Esophagus squamous epithelium (tissue), 5 donors: ENCODE results near the gene PRPF38B. TPM values are rescaled to one million over a fixed set of nuclear protein-coding genes. Genes with fewer than 3 reads are reported as not detected.
"Not testable (repeated sequence)": the region's sequence is repeated elsewhere in the genome, so short reads cannot be mapped to it uniquely, and the experiment has no call there.

ENCODE experiments used
- DNase-seq: peaks from one replicate; lab custom pipeline; 2025; lab: John Stamatoyannopoulos, UW
- H3K27ac ChIP-seq, 4 donors: fragments of 200-600 bp; sonication (generic); one replicate each; pipeline ENCODE4 v1.5.1; 2016 to 2019; ENCODE audit warnings: mild to moderate bottlenecking in 1 of 4
- H3K27me3 ChIP-seq, 4 donors: fragments of 200-600 bp; sonication (generic); 1 replicate in 3 of 4; 2 replicates in 1 of 4; pipeline versions ENCODE4 v1.5.1 to v1.6.0; 2017 to 2021; ENCODE audit warnings: antibody characterized with exemption in 1 of 4
- H3K36me3 ChIP-seq, 3 donors: fragments of 200-600 bp; sonication (generic); one replicate each; pipeline ENCODE4 v1.5.1; 2016 to 2019
- H3K4me1 ChIP-seq, 3 donors: fragments of 200-600 bp; sonication (generic); one replicate each; pipeline ENCODE4 v1.5.1; 2017 to 2019
- H3K4me3 ChIP-seq, 4 donors: fragments of 200-600 bp; sonication (generic); 1 replicate in 3 of 4; 2 replicates in 1 of 4; pipeline ENCODE4 v1.5.1; 2016 to 2019; ENCODE audit warnings: mild to moderate bottlenecking in 2 of 4, moderate library complexity in 1 of 4
- H3K9me3 ChIP-seq, 3 donors: fragments of 200-600 bp; sonication (generic); one replicate each; pipeline ENCODE4 v1.5.1; 2016 to 2019
- CTCF ChIP-seq, 6 experiments: fragments of 450-650 bp in 4 of 6; fragments of 200-600 bp in 2 of 6; sonication (generic) in 2 of 6; IDR thresholded peaks; one replicate each; pipeline ENCODE4 v1.5.1; 2016 to 2019; ENCODE audit warnings: antibody characterized with exemption in 6 of 6, mild to moderate bottlenecking in 4 of 6, moderate library complexity in 4 of 6
- POLR2A ChIP-seq, 4 donors: fragments of 450-650 bp; IDR thresholded peaks; one replicate each; pipeline ENCODE4 v1.6.1; 2017; ENCODE audit warnings: antibody characterized with exemption in 4 of 4, mild to moderate bottlenecking in 4 of 4, moderate library complexity in 3 of 4
- WGBS, 2 donors: methylation state at CpG; one replicate each; pipeline ENCODE4 v1.1.5; 2018; 5-methylcytosine and 5-hydroxymethylcytosine counted together
- intact Hi-C: fragments of 100-400 bp; cut with DNase I; formaldehyde crosslinking; loops from one replicate; pipeline ENCODE4 v1.15.0; 2022
- total RNA-seq, 4 donors: library from RNA; depleted of rRNA; stranded (reverse); fragments of >200 nt; gene quantifications; one replicate each; pipeline ENCODE4 v1.1.0, GENCODE V29; 2016
- donor health status: DM: yes; HTN: yes; CAD: no.

The PRPF38B gene
- total RNA-seq, 4 donors from 2014 or later = 14.4 to 38.1 (median 27.2) TPM

DNA sequence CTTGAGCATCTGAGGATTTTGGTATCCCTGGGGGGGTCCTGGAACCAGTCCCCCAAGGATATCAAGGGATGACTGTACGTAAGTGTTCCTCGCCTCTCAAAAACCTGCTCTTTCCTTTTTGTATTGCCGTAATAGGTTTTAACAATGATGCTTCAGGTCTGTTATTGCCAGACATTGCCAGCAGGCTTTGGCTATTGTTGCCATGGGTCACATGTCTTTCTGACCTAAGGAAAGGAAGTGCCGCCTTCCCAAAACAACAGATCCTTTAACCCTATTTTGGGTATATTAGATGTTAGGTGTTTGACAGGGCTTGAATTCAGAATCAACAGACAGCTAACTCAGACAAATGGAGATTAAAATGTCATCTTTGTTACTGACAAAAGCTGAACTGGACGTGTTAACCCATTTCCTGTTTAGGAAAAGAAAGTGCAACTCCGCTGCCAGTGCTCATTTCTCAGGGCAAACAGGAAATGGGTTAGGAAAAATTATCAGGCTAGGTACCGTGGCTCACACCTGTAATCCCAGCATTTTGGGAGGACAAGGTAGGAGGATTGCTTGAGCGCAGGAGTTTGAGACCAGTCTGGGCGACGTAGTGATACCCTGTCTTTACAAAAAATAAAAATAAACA, 12.4 kb upstream of the PRPF38B start:
- no peaks in the 10 kb centered on the region for H3K36me3 ChIP-seq
- WGBS, 2 donors = 56 to 61% methylated on average over 10 of the region's 10 CpGs
- peaks cover 0 to 9% (median 0%) of the 10 kb centered on the region in 3 donors for H3K4me1 ChIP-seq
- TF ChIP-seq POLR2A (IDR thresholded peaks at IDR 0.05) (no peak), CTCF (IDR thresholded peaks at IDR 0.05) (no peak)
- no peak for DNase-seq
- H3K27me3 ChIP-seq = no peaks in the 10 kb centered on the region
- H3K9me3 ChIP-seq = no peaks in the 10 kb centered on the region
- H3K4me3 ChIP-seq = peak overlapping the region in 2 of 4 donors; percentile 11 to 46
- intact Hi-C loops = no loop called here
- H3K27ac ChIP-seq = peak overlapping the region in 1 of 4 donors; percentile 40

- intact Hi-C loops, H3K27me3 ChIP-seq, H3K9me3 ChIP-seq, DNase-seq, H3K4me1 ChIP-seq, H3K4me3 ChIP-seq, H3K36me3 ChIP-seq, H3K27ac ChIP-seq: not testable (repeated sequence)
- 49 to 50% methylated on average over 4 of the region's 4 CpGs for WGBS, 2 donors
Observed at GRCh38 chr1:108681701-108682100, 10.4 kb upstream of the PRPF38B start.

- no peak for DNase-seq
- 82 to 85% methylated on average over 1 of the region's 1 CpG for WGBS, 2 donors
- H3K4me1 ChIP-seq = no peaks in the 10 kb centered on the region
- no peaks in the 10 kb centered on the region for H3K27me3 ChIP-seq
- no peaks in the 10 kb centered on the region for H3K36me3 ChIP-seq
- intact Hi-C loops = no loop called here
- no peak overlapping the region for H3K27ac ChIP-seq
- no peaks in the 10 kb centered on the region for H3K9me3 ChIP-seq
- TF ChIP-seq CTCF (IDR thresholded peaks at IDR 0.05) = no peak
- no peak for TF ChIP-seq POLR2A (IDR thresholded peaks at IDR 0.05)
- no peak overlapping the region for H3K4me3 ChIP-seq
Observed at GRCh38 chr1:108685529-108685928, 6.6 kb upstream of the PRPF38B start.

GRCh38 chr1:108686614-108687313, 5.3 kb upstream of the PRPF38B start:
- H3K4me3 ChIP-seq = no peak overlapping the region
- DNase-seq = no peak
- H3K9me3 ChIP-seq = no peaks in the 10 kb centered on the region
- H3K27me3 ChIP-seq = no peaks in the 10 kb centered on the region
- TF ChIP-seq POLR2A (IDR thresholded peaks at IDR 0.05) (no peak), CTCF (IDR thresholded peaks at IDR 0.05) (no peak)
- 39 to 47% methylated on average over 2 of the region's 2 CpGs for WGBS, 2 donors
- H3K27ac ChIP-seq = no peak overlapping the region
- H3K36me3 ChIP-seq = no peaks in the 10 kb centered on the region
- H3K4me1 ChIP-seq = peaks cover 4 to 10% (median 6%) of the 10 kb centered on the region in 3 donors
- intact Hi-C loops = no loop called here

GRCh38 chr1:108691128-108691941, 775 bp upstream of the PRPF38B start:
- no peaks in the 10 kb centered on the region for H3K9me3 ChIP-seq
- intact Hi-C loops = no loop called here
- H3K4me1 ChIP-seq = peaks cover 7 to 39% (median 15%) of the 10 kb centered on the region in 3 donors

More at GRCh38 chr1:108691128-108691941, 775 bp upstream of the PRPF38B start:
- no peak for TF ChIP-seq POLR2A (IDR thresholded peaks at IDR 0.05)
- no peak for TF ChIP-seq CTCF (IDR thresholded peaks at IDR 0.05)
- H3K27me3 ChIP-seq = no peaks in the 10 kb centered on the region
- H3K4me3 ChIP-seq = peak overlapping the region; percentile 75 to 92 (median 88)
- DNase-seq = no peak
- WGBS, 2 donors = 15 to 18% methylated on average over 12 of the region's 12 CpGs
- H3K36me3 ChIP-seq = peaks cover 0 to 11% (median 0%) of the 10 kb centered on the region in 3 donors
- H3K27ac ChIP-seq = peak overlapping the region; percentile 95 to 99 (median 98)
